ENCODE results near the gene RGS6. TPM values are rescaled to one million over a fixed set of nuclear protein-coding genes. Genes with fewer than 3 reads are reported as not detected.

RGS6 gene
- total and polyA plus RNA-seq, 4 donors, result 0.06 to 5.3 (median 0.17) TPM; not detected in 1

- DNase-seq (ENCODE audit: low spot score), result no peak
- H3K4me3 ChIP-seq (ENCODE audit: low read depth in 1 of 3, low read length in 3 of 3), result no peak overlapping the region
- no peaks in the 10 kb centered on the region for H3K9me3 ChIP-seq (ENCODE audit: control insufficient read depth in 4 of 4, low read length in 3 of 4)
- H3K27me3 ChIP-seq (ENCODE audit: control insufficient read depth in 4 of 4, insufficient read depth in 4 of 4, low read length in 3 of 4), result peaks cover 0 to 8% (median 0%) of the 10 kb centered on the region in 4 donors
- no peak overlapping the region for H3K9ac ChIP-seq (ENCODE audit: low read depth in 1 of 2, low read length in 2 of 2)
- no peak for TF ChIP-seq REST (IDR thresholded peaks at IDR 0.05)
- TF ChIP-seq CTCF (IDR thresholded peaks at IDR 0.05; ENCODE audit: low read depth, low read length, missing input control), result no peak
- TF ChIP-seq ZBTB33 (IDR thresholded peaks at IDR 0.05), result no peak
- TF ChIP-seq NR2F2 (IDR thresholded peaks at IDR 0.05), result no peak
- no peak for TF ChIP-seq HNF4A (conservative IDR thresholded peaks at IDR 0.05)
- no peak for TF ChIP-seq ATF3 (IDR thresholded peaks at IDR 0.05)
- TF ChIP-seq EGR1 (IDR thresholded peaks at IDR 0.05; ENCODE audit: low read depth in 2 of 2), result no peak
- no peak for TF ChIP-seq JUND (IDR thresholded peaks at IDR 0.05)
- TF ChIP-seq FOXA2 (IDR thresholded peaks at IDR 0.05), result no peak
- no peak for TF ChIP-seq SP1 (IDR thresholded peaks at IDR 0.05)
- TF ChIP-seq GABPA (IDR thresholded peaks at IDR 0.05 in 1 of 2, conservative IDR thresholded peaks at IDR 0.05 in 1 of 2), result no peak
- no peak for TF ChIP-seq HNF4G (IDR thresholded peaks at IDR 0.05)
- TF ChIP-seq YY1 (IDR thresholded peaks at IDR 0.05), result no peak
- TF ChIP-seq RXRA (IDR thresholded peaks at IDR 0.05), result no peak
- no peaks in the 10 kb centered on the region for H3K36me3 ChIP-seq (ENCODE audit: control insufficient read depth in 4 of 4, insufficient read depth in 3 of 4, low read depth in 1 of 4, low read length in 3 of 4)
- 69% methylated on average over 4 of the region's 4 CpGs for WGBS
- H3K4me1 ChIP-seq (ENCODE audit: control insufficient read depth in 4 of 4, insufficient read depth in 4 of 4, low read length in 3 of 4), result no peaks in the 10 kb centered on the region
- H3K27ac ChIP-seq (ENCODE audit: low read depth in 1 of 2, low read length in 2 of 2), result no peak overlapping the region
Measured at GRCh38 chr14:72401101-72401625, 468.9 kb downstream of the RGS6 start.

GRCh38 chr14:72401632-72402376 lies 469.6 kb downstream of the RGS6 start:
- Histone ChIP-seq H3K4me3 (ENCODE audit: low read depth in 1 of 3, low read length in 3 of 3) (no peak overlapping the region), H3K4me1 (ENCODE audit: control insufficient read depth in 4 of 4, insufficient read depth in 4 of 4, low read length in 3 of 4) (no peaks in the 10 kb centered on the region), H3K9ac (ENCODE audit: low read depth in 1 of 2, low read length in 2 of 2) (no peak overlapping the region), H3K27me3 (ENCODE audit: control insufficient read depth in 4 of 4, insufficient read depth in 4 of 4, low read length in 3 of 4) (peaks cover 0 to 8% (median 0%) of the 10 kb centered on the region in 4 donors), H3K27ac (ENCODE audit: low read depth in 1 of 2, low read length in 2 of 2) (no peak overlapping the region), H3K36me3 (ENCODE audit: control insufficient read depth in 4 of 4, insufficient read depth in 3 of 4, low read depth in 1 of 4, low read length in 3 of 4) (no peaks in the 10 kb centered on the region), H3K9me3 (ENCODE audit: control insufficient read depth in 4 of 4, low read length in 3 of 4) (no peaks in the 10 kb centered on the region)
- TF ChIP-seq FOXA1 (IDR thresholded peaks at IDR 0.05), result no peak
- no peak for TF ChIP-seq RXRA (IDR thresholded peaks at IDR 0.05)
- no peak for TF ChIP-seq GABPA (IDR thresholded peaks at IDR 0.05 in 1 of 2, conservative IDR thresholded peaks at IDR 0.05 in 1 of 2)
- no peak for TF ChIP-seq TAF1 (conservative IDR thresholded peaks at IDR 0.05)
- no peak for TF ChIP-seq ZBTB33 (IDR thresholded peaks at IDR 0.05)
- no peak for TF ChIP-seq MAX (IDR thresholded peaks at IDR 0.05)
- no peak for TF ChIP-seq ATF3 (IDR thresholded peaks at IDR 0.05)
- no peak for TF ChIP-seq NR2F2 (IDR thresholded peaks at IDR 0.05)
- no peak for TF ChIP-seq RAD21 (IDR thresholded peaks at IDR 0.05)
- TF ChIP-seq YY1 (IDR thresholded peaks at IDR 0.05), result no peak
- TF ChIP-seq SP1 (IDR thresholded peaks at IDR 0.05), result no peak
- no peak for TF ChIP-seq HNF4A (conservative IDR thresholded peaks at IDR 0.05)
- TF ChIP-seq JUND (IDR thresholded peaks at IDR 0.05), result no peak
- TF ChIP-seq FOXA2 (IDR thresholded peaks at IDR 0.05), result no peak
- TF ChIP-seq EGR1 (IDR thresholded peaks at IDR 0.05; ENCODE audit: low read depth in 2 of 2), result no peak
- TF ChIP-seq HNF4G (IDR thresholded peaks at IDR 0.05), result no peak
- no peak for DNase-seq (ENCODE audit: low spot score)
- 44% methylated on average over 8 of the region's 8 CpGs for WGBS
